ENCODE measurements around the gene NUMA1.

GRCh38 chr11:72100009-72100408 is 19.7 kb upstream of the NUMA1 start:
- TF ChIP-seq CTCF (conservative IDR thresholded peaks at IDR 0.05; ENCODE audit: low read length) (no peak), EZH2phosphoT487 (IDR thresholded peaks at IDR 0.05; ENCODE audit: borderline replicate concordance, low read depth, low read length) (no peak)

All from OCI-LY7 (cell line).